Esophagus muscularis mucosa (tissue), 4 donors: ENCODE results near the gene PLEKHM1. TPM values are rescaled to one million over a fixed set of nuclear protein-coding genes. Genes with fewer than 3 reads are reported as not detected.

ENCODE experiments used
- DNase-seq: peaks from one replicate; pipeline ENCODE4 v3.0.0-alpha.2; 2017; ENCODE audit errors: extremely low spot score
- H3K27ac ChIP-seq, 4 donors: fragments of 200-600 bp; sonication (generic); replicated peaks in 1 of 4; 1 replicate in 3 of 4; 2 replicates in 1 of 4; pipeline ENCODE4 v1.5.1; 2016 to 2019; ENCODE audit warnings: mild to moderate bottlenecking in 1 of 4
- H3K27me3 ChIP-seq, 4 donors: fragments of 200-600 bp; sonication (generic); one replicate each; pipeline versions ENCODE4 v1.5.1 to v1.6.0; 2016 to 2019
- H3K36me3 ChIP-seq, 4 donors: fragments of 200-600 bp; sonication (generic); one replicate each; pipeline ENCODE4 v1.5.1; 2016 to 2019
- H3K4me1 ChIP-seq, 4 donors: fragments of 200-600 bp; sonication (generic); one replicate each; pipeline ENCODE4 v1.5.1; 2016 to 2019
- H3K4me3 ChIP-seq, 4 donors: fragments of 200-600 bp; sonication (generic); 1 replicate in 2 of 4; 2 replicates in 2 of 4; pipeline ENCODE4 v1.5.1; 2016 to 2019; ENCODE audit warnings: mild to moderate bottlenecking in 4 of 4, moderate library complexity in 1 of 4
- H3K9me3 ChIP-seq, 4 donors: fragments of 200-600 bp; sonication (generic); 1 replicate in 3 of 4; 2 replicates in 1 of 4; pipeline ENCODE4 v1.5.1; 2016 to 2019
- CTCF ChIP-seq, 3 experiments: fragments of 200-600 bp in 2 of 3; fragments of 450-650 bp in 1 of 3; sonication (generic) in 2 of 3; IDR thresholded peaks; one replicate each; pipeline ENCODE4 v1.5.1; 2017 to 2019; ENCODE audit warnings: antibody characterized with exemption in 3 of 3, mild to moderate bottlenecking in 2 of 3, moderate library complexity in 1 of 3
- EP300 ChIP-seq: sonication (generic); formaldehyde crosslinking; IDR thresholded peaks from one replicate; pipeline ENCODE4 v1.6.1; 2017; ENCODE audit warnings: antibody characterized with exemption
- POLR2A ChIP-seq: fragments of 450-650 bp; IDR thresholded peaks from one replicate; pipeline ENCODE4 v1.6.1; 2017; ENCODE audit warnings: antibody characterized with exemption, moderate library complexity, mild to moderate bottlenecking, low read depth
- POLR2AphosphoS5 ChIP-seq, 2 donors: sonication (generic); formaldehyde crosslinking; IDR thresholded peaks; one replicate each; pipeline ENCODE4 v1.6.1; 2017; ENCODE audit warnings: antibody characterized with exemption in 2 of 2
- WGBS: methylation state at CpG from one replicate; pipeline ENCODE4 v1.1.5; 2018; 5-methylcytosine and 5-hydroxymethylcytosine counted together
- intact Hi-C: fragments of 100-400 bp; cut with DNase I; formaldehyde crosslinking; loops from one replicate; pipeline ENCODE4 v1.15.1; 2023
- small RNA-seq, 3 donors: library from RNA; depleted of rRNA; stranded (forward); fragments of <200 nt; gene quantifications; one replicate each; pipeline ENCODE3, GENCODE V24; 2016
- total RNA-seq, 4 donors: library from RNA; depleted of rRNA; stranded (reverse); fragments of >200 nt; gene quantifications; one replicate each; pipeline versions ENCODE4 v1.1.0 to v1.2.1, GENCODE V29; 2016

PLEKHM1 gene
- total RNA-seq, 4 donors from 2014 or later, result 28.5 to 38.0 (median 36.0) TPM

- no peak for DNase-seq
- peaks cover 0 to 8% (median 6%) of the 10 kb centered on the region in 4 donors for H3K4me1 ChIP-seq
- 60% methylated on average over 1 of the region's 3 CpGs for WGBS
- no peak overlapping the region for H3K4me3 ChIP-seq
- no peaks in the 10 kb centered on the region for H3K9me3 ChIP-seq
- no peak for TF ChIP-seq EP300
- TF ChIP-seq CTCF (IDR thresholded peaks at IDR 0.05), result no peak
- no peak for TF ChIP-seq POLR2A
- TF ChIP-seq POLR2AphosphoS5 (IDR thresholded peaks at IDR 0.05), result no peak
- peaks cover 0 to 6% (median 0%) of the 10 kb centered on the region in 4 donors for H3K36me3 ChIP-seq
- intact Hi-C loops, result loop anchor here (5.0 kb wide), 1 partner anchor 252 kb away; the partner anchor contains the start of gene ACBD4
- H3K27ac ChIP-seq, result no peak overlapping the region
- H3K27me3 ChIP-seq, result peaks cover 0 to 25% (median 0%) of the 10 kb centered on the region in 4 donors
Observed at GRCh38 chr17:45389354-45389753, 101.2 kb downstream of the PLEKHM1 start.

- intact Hi-C loops, result loop anchor here (5.0 kb wide), 1 partner anchor 251 kb away; the partner anchor contains the start of gene ACBD4
- WGBS, result 59% methylated on average over 10 of the region's 10 CpGs
Observed at GRCh38 chr17:45388604-45389325, 101.8 kb downstream of the PLEKHM1 start.

GRCh38 chr17:45387739-45388138 lies 102.8 kb downstream of the PLEKHM1 start:
- Histone ChIP-seq H3K27ac (no peak overlapping the region), H3K27me3 (peaks cover 0 to 25% (median 0%) of the 10 kb centered on the region in 4 donors), H3K9me3 (no peaks in the 10 kb centered on the region), H3K4me1 (peaks cover 0 to 8% (median 6%) of the 10 kb centered on the region in 4 donors), H3K36me3 (no peaks in the 10 kb centered on the region), H3K4me3 (no peak overlapping the region)
- DNase-seq, result no peak
- intact Hi-C loops, result loop anchor here (5.0 kb wide), 1 partner anchor 250 kb away; the partner anchor contains the start of gene ACBD4
- TF ChIP-seq CTCF (IDR thresholded peaks at IDR 0.05) (no peak), POLR2AphosphoS5 (IDR thresholded peaks at IDR 0.05) (no peak), POLR2A (no peak), EP300 (no peak)
- 92% methylated on average over 3 of the region's 3 CpGs for WGBS

More at GRCh38 chr17:45388604-45389325, 101.8 kb downstream of the PLEKHM1 start:
- Histone ChIP-seq H3K9me3 (no peaks in the 10 kb centered on the region), H3K36me3 (peaks cover 0 to under 1% (median 0%) of the 10 kb centered on the region in 4 donors), H3K27ac (no peak overlapping the region), H3K4me3 (no peak overlapping the region), H3K27me3 (peaks cover 0 to 25% (median 0%) of the 10 kb centered on the region in 4 donors), H3K4me1 (peaks cover 0 to 8% (median 6%) of the 10 kb centered on the region in 4 donors)
- TF ChIP-seq CTCF (IDR thresholded peaks at IDR 0.05) (no peak), POLR2AphosphoS5 (IDR thresholded peaks at IDR 0.05) (no peak), POLR2A (no peak), EP300 (no peak)
- no peak for DNase-seq

GRCh38 chr17:45386178-45386577 lies 104.3 kb downstream of the PLEKHM1 start:
- Histone ChIP-seq H3K27me3 (peaks cover 0 to 25% (median 0%) of the 10 kb centered on the region in 4 donors), H3K27ac (no peak overlapping the region), H3K9me3 (no peaks in the 10 kb centered on the region), H3K36me3 (no peaks in the 10 kb centered on the region), H3K4me3 (no peak overlapping the region), H3K4me1 (peaks cover 0 to 8% (median 6%) of the 10 kb centered on the region in 4 donors)
- intact Hi-C loops, result loop anchor here (5.0 kb wide), 1 partner anchor 249 kb away; the partner anchor contains the start of gene ACBD4
- DNase-seq, result no peak
- no peak for TF ChIP-seq CTCF (IDR thresholded peaks at IDR 0.05)
- no peak for TF ChIP-seq EP300
- no peak for TF ChIP-seq POLR2A
- no peak for TF ChIP-seq POLR2AphosphoS5 (IDR thresholded peaks at IDR 0.05)
- 71% methylated on average over 4 of the region's 4 CpGs for WGBS

Small RNAs within 50 kb of the gene (small RNA-seq; reads per million reads assigned to genes)
- 0 reads per million in 3 donors for gene RF00017

Other genes with a start within 250 kb of the PLEKHM1 start
- gene SPATA32, start 228.6 kb downstream of the PLEKHM1 start, total RNA-seq, result not detected
- gene MAP3K14, start 173.7 kb downstream of the PLEKHM1 start, total RNA-seq, result 10 to 100 TPM in 3 of 4 donors, 1 to 10 TPM in 1; 7.8 to 26.5 (median 10.6) TPM
- gene ARHGAP27, start 57.9 kb downstream of the PLEKHM1 start, total RNA-seq, result 10 to 100 TPM; 11.2 to 15.0 (median 12.9) TPM